Measurements from ENCODE around the gene CHMP4A. TPM values are rescaled to one million over a fixed set of nuclear protein-coding genes. Genes with fewer than 3 reads are reported as not detected.

The CHMP4A gene
- total RNA-seq, 1 experiment from 2014 or later, result 34.6 TPM

DNA sequence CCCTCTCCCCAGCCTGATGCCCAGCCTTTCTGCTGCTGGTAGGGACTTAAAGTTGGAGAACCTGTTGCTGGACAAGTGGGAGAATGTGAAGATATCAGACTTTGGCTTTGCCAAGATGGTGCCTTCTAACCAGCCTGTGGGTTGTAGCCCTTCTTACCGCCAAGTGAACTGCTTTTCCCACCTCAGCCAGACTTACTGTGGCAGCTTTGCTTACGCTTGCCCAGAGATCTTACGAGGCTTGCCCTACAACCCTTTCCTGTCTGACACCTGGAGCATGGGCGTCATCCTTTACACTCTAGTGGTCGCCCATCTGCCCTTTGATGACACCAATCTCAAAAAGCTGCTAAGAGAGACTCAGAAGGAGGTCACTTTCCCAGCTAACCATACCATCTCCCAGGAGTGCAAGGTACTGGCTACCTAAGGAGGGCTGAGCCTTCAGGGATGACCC is 6.2 kb downstream of the CHMP4A start:
- DNase-seq (ENCODE audit: low read depth, low spot score) (no peak), ATAC-seq (no peak)
- POLR2A ChIA-PET, result interaction anchor here (1.9 kb wide), 1 partner anchor 12 kb away, joined by 4 read pairs; the partner anchor contains the start of gene TM9SF1
- Histone ChIP-seq H3K27me3 (ENCODE audit: insufficient read depth, low read length) (no peaks in the 10 kb centered on the region), H3K79me2 (ENCODE audit: insufficient read depth, low read length) (peaks cover 7% of the 10 kb centered on the region; the same call in 1 of the 2 replicates), H3K9me3 (ENCODE audit: control insufficient read depth in 1 of 2, insufficient read depth in 1 of 2, low read depth in 1 of 2, low read length in 2 of 2) (peaks cover 3 to 5% of the 10 kb centered on the region in 2 experiments; a peak in 1 of 4 replicates), H3K9me2 (ENCODE audit: insufficient read depth) (no peaks in the 10 kb centered on the region), H3K9ac (ENCODE audit: low read length) (no peak overlapping the region), H3K4me3 (replicated peaks in 1 of 2; ENCODE audit: low read depth in 1 of 2, low read length in 2 of 2) (no peak overlapping the region), H3K4me1 (ENCODE audit: control insufficient read depth in 1 of 2, insufficient read depth in 2 of 2, low read length in 2 of 2) (no peaks in the 10 kb centered on the region), H3K4me2 (ENCODE audit: low read length) (no peak overlapping the region), H4K20me1 (ENCODE audit: insufficient read depth) (no peaks in the 10 kb centered on the region), H3K36me3 (ENCODE audit: control insufficient read depth in 1 of 2, insufficient read depth in 2 of 2, low read length in 2 of 2) (peaks cover 20 to 34% of the 10 kb centered on the region in 2 experiments), H3K27ac (ENCODE audit: low read depth, low read length) (no peak overlapping the region), H2AFZ (ENCODE audit: low read depth, low read length, poor library complexity, severe bottlenecking) (no peak overlapping the region)
- no TSS peak for BruUV-seq (replicated peaks)
- RAD21 ChIA-PET (ENCODE audit: low non-redundant PET in 1 of 2, low total read pairs in 2 of 2, uncharacterized antibody in 2 of 2, unreplicated experiment in 2 of 2), result no interaction called here
- no peak for TF ChIP-seq ZFX (IDR thresholded peaks at IDR 0.05)
- intact Hi-C loops (cut with micrococcal nuclease), result no loop called here
- CTCF ChIA-PET, result no interaction called here

GRCh38 chr14:24206260-24207103 is 6.8 kb downstream of the CHMP4A start:
- POLR2A ChIA-PET, result interaction anchor here (1.9 kb wide), 1 partner anchor 11 kb away, joined by 4 read pairs; the partner anchor contains the start of gene TM9SF1
- TF ChIP-seq POLR2AphosphoS5 (IDR thresholded peaks at IDR 0.05; ENCODE audit: low read depth, low read length), result no peak
- TF ChIP-seq ZNF274 (IDR thresholded peaks at IDR 0.05; ENCODE audit: low read depth, low read length), result no peak
- TF ChIP-seq CEBPB (IDR thresholded peaks at IDR 0.05; ENCODE audit: low read depth), result no peak
- no peak for TF ChIP-seq SP1 (IDR thresholded peaks at IDR 0.05; ENCODE audit: low read depth)
- no peak for TF ChIP-seq TCF7L2 (IDR thresholded peaks at IDR 0.05; ENCODE audit: borderline replicate concordance, extremely low read depth, insufficient read depth, insufficient read length)
- no peak for TF ChIP-seq ZBTB33 (IDR thresholded peaks at IDR 0.05; ENCODE audit: extremely low read depth, insufficient replicate concordance, low read length)
- TF ChIP-seq EZH2phosphoT487 (IDR thresholded peaks at IDR 0.05; ENCODE audit: borderline replicate concordance), result no peak
- no peak for TF ChIP-seq YY1 (IDR thresholded peaks at IDR 0.05; ENCODE audit: extremely low read depth, insufficient replicate concordance, low read depth, low read length)
- no peak for TF ChIP-seq RAD21 (IDR thresholded peaks at IDR 0.05; ENCODE audit: low read depth)
- TF ChIP-seq JUND (IDR thresholded peaks at IDR 0.05), result no peak
- no peak for TF ChIP-seq MAX (IDR thresholded peaks at IDR 0.05)
- TF ChIP-seq, protein P1, sequence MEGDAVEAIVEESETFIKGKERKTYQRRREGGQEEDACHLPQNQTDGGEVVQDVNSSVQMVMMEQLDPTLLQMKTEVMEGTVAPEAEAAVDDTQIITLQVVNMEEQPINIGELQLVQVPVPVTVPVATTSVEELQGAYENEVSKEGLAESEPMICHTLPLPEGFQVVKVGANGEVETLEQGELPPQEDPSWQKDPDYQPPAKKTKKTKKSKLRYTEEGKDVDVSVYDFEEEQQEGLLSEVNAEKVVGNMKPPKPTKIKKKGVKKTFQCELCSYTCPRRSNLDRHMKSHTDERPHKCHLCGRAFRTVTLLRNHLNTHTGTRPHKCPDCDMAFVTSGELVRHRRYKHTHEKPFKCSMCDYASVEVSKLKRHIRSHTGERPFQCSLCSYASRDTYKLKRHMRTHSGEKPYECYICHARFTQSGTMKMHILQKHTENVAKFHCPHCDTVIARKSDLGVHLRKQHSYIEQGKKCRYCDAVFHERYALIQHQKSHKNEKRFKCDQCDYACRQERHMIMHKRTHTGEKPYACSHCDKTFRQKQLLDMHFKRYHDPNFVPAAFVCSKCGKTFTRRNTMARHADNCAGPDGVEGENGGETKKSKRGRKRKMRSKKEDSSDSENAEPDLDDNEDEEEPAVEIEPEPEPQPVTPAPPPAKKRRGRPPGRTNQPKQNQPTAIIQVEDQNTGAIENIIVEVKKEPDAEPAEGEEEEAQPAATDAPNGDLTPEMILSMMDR (IDR thresholded peaks at IDR 0.05 in 2 of 3, conservative IDR thresholded peaks at IDR 0.05 in 1 of 3; ENCODE audit: borderline replicate concordance in 1 of 3, insufficient read depth in 1 of 3, low read depth in 2 of 3, low read length in 2 of 3), result no peak
- TF ChIP-seq EGR1 (IDR thresholded peaks at IDR 0.05; ENCODE audit: low read depth), result no peak
- TF ChIP-seq SIN3A (IDR thresholded peaks at IDR 0.05; ENCODE audit: low read depth), result no peak
- no peak for TF ChIP-seq POLR2A (IDR thresholded peaks at IDR 0.05; ENCODE audit: borderline replicate concordance, extremely low read depth, insufficient read depth, insufficient read length)

More at GRCh38 chr14:24206260-24207103, 6.8 kb downstream of the CHMP4A start:
- no peak overlapping the region for H3K27ac ChIP-seq (ENCODE audit: low read depth, low read length)
- peaks cover 3 to 7% of the 10 kb centered on the region in 2 experiments; a peak in 1 of 4 replicates for H3K9me3 ChIP-seq (ENCODE audit: control insufficient read depth in 1 of 2, insufficient read depth in 1 of 2, low read depth in 1 of 2, low read length in 2 of 2)
- ATAC-seq (no peak), DNase-seq (ENCODE audit: low read depth, low spot score) (no peak)
- no TSS peak for BruUV-seq (replicated peaks)
- intact Hi-C loops (cut with micrococcal nuclease), result no loop called here
- H3K36me3 ChIP-seq (ENCODE audit: control insufficient read depth in 1 of 2, insufficient read depth in 2 of 2, low read length in 2 of 2), result peaks cover 20 to 37% of the 10 kb centered on the region in 2 experiments
- CTCF ChIA-PET, result no interaction called here
- no peak overlapping the region for H3K9ac ChIP-seq (ENCODE audit: low read length)
- RAD21 ChIA-PET (ENCODE audit: low non-redundant PET in 1 of 2, low total read pairs in 2 of 2, uncharacterized antibody in 2 of 2, unreplicated experiment in 2 of 2), result no interaction called here
- H4K20me1 ChIP-seq (ENCODE audit: insufficient read depth), result no peaks in the 10 kb centered on the region
- peaks cover 4% of the 10 kb centered on the region; the same call in 1 of the 2 replicates for H3K79me2 ChIP-seq (ENCODE audit: insufficient read depth, low read length)
- no peak overlapping the region for H2AFZ ChIP-seq (ENCODE audit: low read depth, low read length, poor library complexity, severe bottlenecking)
- H3K4me1 ChIP-seq (ENCODE audit: control insufficient read depth in 1 of 2, insufficient read depth in 2 of 2, low read length in 2 of 2), result no peaks in the 10 kb centered on the region
- H3K4me3 ChIP-seq (replicated peaks in 1 of 2; ENCODE audit: low read depth in 1 of 2, low read length in 2 of 2), result no peak overlapping the region
- H3K27me3 ChIP-seq (ENCODE audit: insufficient read depth, low read length), result no peaks in the 10 kb centered on the region
- no peak overlapping the region for H3K4me2 ChIP-seq (ENCODE audit: low read length)
- no peaks in the 10 kb centered on the region for H3K9me2 ChIP-seq (ENCODE audit: insufficient read depth)

Measured in HCT116 (cell line).